AG04449 (cell line): ENCODE data around the gene MT1F.

Experiments
- CTCF ChIA-PET: fragments of 350-600 bp; formaldehyde crosslinking; extraction: SDS; loops from one replicate; lab custom pipeline; 2021; ENCODE audit warnings: antibody characterized with exemption; lab: Yijun Ruan, JAX
- POLR2A ChIA-PET: fragments of 400-600, 350-600 bp; formaldehyde crosslinking; extraction: SDS; loops from one replicate; lab custom pipeline; 2020; ENCODE audit warnings: antibody characterized with exemption, inconsistent platforms; lab: Yijun Ruan, JAX
- DNase-seq: peaks from one replicate; pipeline ENCODE4 v3.0.0-alpha.2; 2010; ENCODE audit warnings: low read depth, low spot score
- H3K4me3 ChIP-seq: 2 replicates; pipeline ENCODE4 v1.5.1; 2011; ENCODE audit warnings: low read depth, mild to moderate bottlenecking, control low read depth, low read length
- CTCF ChIP-seq: IDR thresholded peaks from one replicate; pipeline ENCODE4 v1.5.1; 2011; ENCODE audit warnings: mild to moderate bottlenecking, moderate library complexity, low read length, control low read depth, inconsistent platforms; ENCODE audit not compliant: insufficient read depth; ENCODE audit errors: missing control alignments

Gene MT1F

GRCh38 chr16:56684926-56685590, 27.3 kb downstream of the MT1F start:
- POLR2A ChIA-PET: interaction anchor here (4.6 kb wide), 1 partner anchor 59 kb away, joined by 25 read pairs; the partner anchor contains the start of gene MT1E
- no peak for TF ChIP-seq CTCF

DNA sequence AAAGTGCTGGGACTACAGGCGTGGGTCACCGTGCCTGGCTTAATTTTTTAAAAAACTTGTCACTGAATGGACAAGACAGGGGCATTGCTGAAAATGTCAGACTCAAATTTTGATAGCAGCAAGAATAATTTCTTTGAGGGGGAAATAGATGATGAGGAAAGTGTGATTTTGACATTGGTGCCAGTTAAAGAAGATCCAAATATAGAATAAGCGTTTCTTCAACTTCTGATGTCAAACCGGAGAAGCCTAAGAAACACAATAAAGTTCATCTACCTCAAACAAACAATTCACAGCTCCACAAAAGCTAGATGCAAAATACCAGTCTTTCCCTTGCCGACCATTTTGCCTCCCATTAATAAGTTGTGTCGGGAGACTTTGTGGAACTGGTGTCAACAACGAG, 29.0 kb downstream of the MT1F start:
- ChIA-PET CTCF (no interaction called here), POLR2A (no interaction called here)
- no peak for DNase-seq
- no peak for TF ChIP-seq CTCF
- H3K4me3 ChIP-seq: no peak overlapping the region

More at GRCh38 chr16:56684926-56685590, 27.3 kb downstream of the MT1F start:
- no peak for DNase-seq
- no peak overlapping the region for H3K4me3 ChIP-seq
- CTCF ChIA-PET: interaction anchor here (0.9 to 4.2 kb wide), 4 partner anchors 13 to 171 kb away, joined by 3 to 32 read pairs (median 4); no protein-coding TSS in a partner anchor

DNA sequence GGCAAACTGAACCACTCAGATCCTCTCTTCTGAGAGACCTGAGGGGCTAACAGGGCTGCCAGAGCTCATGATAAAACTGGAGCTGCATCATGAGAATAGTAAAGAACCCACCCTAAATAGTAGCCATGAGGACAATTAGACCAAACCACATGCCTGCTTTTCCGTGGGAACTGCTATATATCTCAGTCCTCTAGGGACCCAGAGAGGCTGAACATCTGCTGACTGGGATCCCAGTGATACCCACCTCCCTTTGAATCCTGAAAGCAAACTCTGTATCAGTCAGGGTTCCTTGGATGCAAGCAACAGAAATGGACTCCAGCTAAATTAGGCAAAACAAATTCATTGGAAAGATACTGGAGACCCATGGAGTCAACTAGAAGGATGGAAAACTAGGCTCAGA, 31.0 kb downstream of the MT1F start:
- POLR2A ChIA-PET: no interaction called here
- TF ChIP-seq CTCF: no peak
- CTCF ChIA-PET: interaction anchor here (1.2 to 2.6 kb wide), 3 partner anchors 13 to 111 kb away, joined by 3 to 20 read pairs (median 4); no protein-coding TSS in a partner anchor

GRCh38 chr16:56689171-56689570, 31.4 kb downstream of the MT1F start:
- no peak for DNase-seq
- POLR2A ChIA-PET: no interaction called here
- CTCF ChIA-PET: interaction anchor here (1.2 to 2.6 kb wide), 3 partner anchors 12 to 112 kb away, joined by 3 to 20 read pairs (median 4); no protein-coding TSS in a partner anchor
- no peak overlapping the region for H3K4me3 ChIP-seq
- no peak for TF ChIP-seq CTCF

More for the DNA sequence above, 31.0 kb downstream of the MT1F start:
- no peak for DNase-seq
- no peak overlapping the region for H3K4me3 ChIP-seq

GRCh38 chr16:56690420-56691122, 32.8 kb downstream of the MT1F start:
- CTCF ChIA-PET: interaction anchor here (1.1 to 2.6 kb wide), 2 partner anchors 11 to 85 kb away, joined by 3 to 20 read pairs; no protein-coding TSS in a partner anchor
- H3K4me3 ChIP-seq: no peak overlapping the region
- no peak for DNase-seq
- POLR2A ChIA-PET: no interaction called here
- no peak for TF ChIP-seq CTCF

GRCh38 chr16:56691885-56692284, 34.1 kb downstream of the MT1F start:
- TF ChIP-seq CTCF: no peak
- POLR2A ChIA-PET: no interaction called here
- no peak overlapping the region for H3K4me3 ChIP-seq
- CTCF ChIA-PET: interaction anchor here (1.1 to 3.4 kb wide), 2 partner anchors 8 to 10 kb away, joined by 3 to 18 read pairs; no protein-coding TSS in a partner anchor
- no peak for DNase-seq
